ENCODE measurements around the gene STK16. TPM values are rescaled to one million over a fixed set of nuclear protein-coding genes. Genes with fewer than 3 reads are reported as not detected.
A peak's percentile ranks its signal among the peaks of the same experiment; 100 is the strongest.

STK16 gene
- total RNA-seq, 1 donor from 2014 or later = 19.1 TPM

DNA sequence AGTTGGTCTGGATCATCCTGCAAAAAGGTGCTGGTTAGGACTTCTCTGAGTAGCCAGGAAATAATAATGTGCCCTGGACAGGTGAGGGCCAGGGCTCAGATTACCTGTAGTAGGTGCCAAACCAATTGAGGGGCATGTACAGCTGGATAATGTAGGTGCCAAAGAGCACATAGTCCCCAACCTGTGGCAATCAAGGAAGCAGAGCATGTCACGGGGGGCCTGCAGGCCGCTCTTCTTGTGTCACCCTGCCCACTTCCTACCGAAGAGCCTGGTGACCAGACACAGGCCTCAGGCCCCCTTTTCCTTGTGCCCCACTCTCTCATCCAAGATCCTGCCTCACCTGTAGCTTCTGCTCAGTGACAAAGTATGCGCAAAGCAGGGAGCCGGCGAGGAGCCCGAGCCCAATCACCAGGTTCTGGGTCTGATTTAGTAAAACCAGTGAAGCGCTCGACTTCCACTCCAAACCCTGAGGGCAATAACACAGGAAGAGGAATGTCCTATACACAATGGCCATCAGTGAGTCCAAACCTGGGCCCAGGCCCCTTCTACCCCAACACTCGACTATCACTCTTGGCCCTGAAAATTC lies 31.7 kb upstream of the STK16 start:
- Mint-ChIP-seq H3K27ac (ENCODE audit: unreplicated experiment) (no peak overlapping the region), H3K9me3 (ENCODE audit: unreplicated experiment) (no peaks in the 10 kb centered on the region), H3K4me1 (ENCODE audit: low read depth, unreplicated experiment) (peaks cover 6% of the 10 kb centered on the region), H3K4me3 (ENCODE audit: unreplicated experiment) (no peak overlapping the region), H3K27me3 (ENCODE audit: low read depth, unreplicated experiment) (no peaks in the 10 kb centered on the region), H3K36me3 (ENCODE audit: low read depth, unreplicated experiment) (peaks cover 25% of the 10 kb centered on the region)
- H3K36me3 ChIP-seq (ENCODE audit: insufficient read depth, low read length) = peaks cover 7% of the 10 kb centered on the region
- peaks cover under 1% of the 10 kb centered on the region for H4K20me1 ChIP-seq (ENCODE audit: insufficient read depth, low read length)
- H3K9ac ChIP-seq (ENCODE audit: low read length) = no peak overlapping the region
- FAIRE-seq (no peak), DNase-seq (ENCODE audit: low read depth) (no peak)
- H3K9me3 ChIP-seq (ENCODE audit: insufficient read depth, low read depth, low read length) = no peaks in the 10 kb centered on the region
- H3K27ac ChIP-seq (ENCODE audit: low read depth, low read length) = no peak overlapping the region
- H3K4me1 ChIP-seq (ENCODE audit: insufficient read depth, low read length) = peaks cover 11% of the 10 kb centered on the region
- no peak overlapping the region for H3K4me3 ChIP-seq (ENCODE audit: insufficient read depth, low read depth, low read length)
- no peak overlapping the region for H3K4me2 ChIP-seq (ENCODE audit: low read length)
- TF ChIP-seq, protein P1, sequence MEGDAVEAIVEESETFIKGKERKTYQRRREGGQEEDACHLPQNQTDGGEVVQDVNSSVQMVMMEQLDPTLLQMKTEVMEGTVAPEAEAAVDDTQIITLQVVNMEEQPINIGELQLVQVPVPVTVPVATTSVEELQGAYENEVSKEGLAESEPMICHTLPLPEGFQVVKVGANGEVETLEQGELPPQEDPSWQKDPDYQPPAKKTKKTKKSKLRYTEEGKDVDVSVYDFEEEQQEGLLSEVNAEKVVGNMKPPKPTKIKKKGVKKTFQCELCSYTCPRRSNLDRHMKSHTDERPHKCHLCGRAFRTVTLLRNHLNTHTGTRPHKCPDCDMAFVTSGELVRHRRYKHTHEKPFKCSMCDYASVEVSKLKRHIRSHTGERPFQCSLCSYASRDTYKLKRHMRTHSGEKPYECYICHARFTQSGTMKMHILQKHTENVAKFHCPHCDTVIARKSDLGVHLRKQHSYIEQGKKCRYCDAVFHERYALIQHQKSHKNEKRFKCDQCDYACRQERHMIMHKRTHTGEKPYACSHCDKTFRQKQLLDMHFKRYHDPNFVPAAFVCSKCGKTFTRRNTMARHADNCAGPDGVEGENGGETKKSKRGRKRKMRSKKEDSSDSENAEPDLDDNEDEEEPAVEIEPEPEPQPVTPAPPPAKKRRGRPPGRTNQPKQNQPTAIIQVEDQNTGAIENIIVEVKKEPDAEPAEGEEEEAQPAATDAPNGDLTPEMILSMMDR (IDR thresholded peaks at IDR 0.05; ENCODE audit: insufficient read depth, low read depth, low read length) = no peak
- no peak for TF ChIP-seq EZH2 (IDR thresholded peaks at IDR 0.05; ENCODE audit: insufficient read depth, low read length)
- H2AFZ ChIP-seq (ENCODE audit: low read depth, low read length) = no peak overlapping the region
- peaks cover 8% of the 10 kb centered on the region for H3K79me2 ChIP-seq (ENCODE audit: insufficient read depth, low read length)
- no peaks in the 10 kb centered on the region for H3K27me3 ChIP-seq (ENCODE audit: insufficient read depth, low read length)

DNA sequence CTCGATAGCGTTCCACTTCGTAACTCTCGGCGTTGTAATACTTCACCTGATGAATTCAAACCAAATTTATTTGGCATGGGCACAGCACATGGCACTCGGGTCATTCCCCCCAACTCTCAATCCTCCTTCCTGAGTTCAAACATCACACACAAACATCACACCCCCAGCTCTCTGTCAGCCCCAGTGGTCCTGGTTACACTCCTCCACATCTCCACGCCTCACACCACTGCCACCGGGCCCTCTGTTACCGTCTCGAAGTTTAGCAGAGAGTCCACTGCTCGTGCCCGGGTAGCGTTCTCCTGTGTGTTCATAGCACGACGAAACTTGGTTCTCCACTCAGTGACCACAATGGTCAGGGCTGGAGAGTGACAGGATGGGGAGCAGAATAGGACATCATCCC lies 31.1 kb upstream of the STK16 start:
- Histone ChIP-seq H3K4me3 (ENCODE audit: insufficient read depth, low read depth, low read length) (no peak overlapping the region), H3K9me3 (ENCODE audit: insufficient read depth, low read depth, low read length) (no peaks in the 10 kb centered on the region), H3K4me2 (ENCODE audit: low read length) (no peak overlapping the region), H3K27ac (ENCODE audit: low read depth, low read length) (no peak overlapping the region), H3K4me1 (ENCODE audit: insufficient read depth, low read length) (peaks cover 17% of the 10 kb centered on the region), H4K20me1 (ENCODE audit: insufficient read depth, low read length) (peaks cover 1% of the 10 kb centered on the region), H3K36me3 (ENCODE audit: insufficient read depth, low read length) (peaks cover 7% of the 10 kb centered on the region), H2AFZ (ENCODE audit: low read depth, low read length) (no peak overlapping the region), H3K27me3 (ENCODE audit: insufficient read depth, low read length) (no peaks in the 10 kb centered on the region), H3K9ac (ENCODE audit: low read length) (no peak overlapping the region), H3K79me2 (ENCODE audit: insufficient read depth, low read length) (peaks cover 8% of the 10 kb centered on the region)
- Mint-ChIP-seq H3K4me1 (ENCODE audit: low read depth, unreplicated experiment) (peaks cover 6% of the 10 kb centered on the region), H3K27me3 (ENCODE audit: low read depth, unreplicated experiment) (no peaks in the 10 kb centered on the region), H3K9me3 (ENCODE audit: unreplicated experiment) (no peaks in the 10 kb centered on the region), H3K27ac (ENCODE audit: unreplicated experiment) (peak overlapping the region; percentile 4), H3K4me3 (ENCODE audit: unreplicated experiment) (no peak overlapping the region), H3K36me3 (ENCODE audit: low read depth, unreplicated experiment) (peaks cover 21% of the 10 kb centered on the region)
- TF ChIP-seq, protein P1 (IDR thresholded peaks at IDR 0.05; ENCODE audit: insufficient read depth, low read depth, low read length) = no peak
- TF ChIP-seq EZH2 (IDR thresholded peaks at IDR 0.05; ENCODE audit: insufficient read depth, low read length) = no peak
- no peak for DNase-seq (ENCODE audit: low read depth)
- no peak for FAIRE-seq

DNA sequence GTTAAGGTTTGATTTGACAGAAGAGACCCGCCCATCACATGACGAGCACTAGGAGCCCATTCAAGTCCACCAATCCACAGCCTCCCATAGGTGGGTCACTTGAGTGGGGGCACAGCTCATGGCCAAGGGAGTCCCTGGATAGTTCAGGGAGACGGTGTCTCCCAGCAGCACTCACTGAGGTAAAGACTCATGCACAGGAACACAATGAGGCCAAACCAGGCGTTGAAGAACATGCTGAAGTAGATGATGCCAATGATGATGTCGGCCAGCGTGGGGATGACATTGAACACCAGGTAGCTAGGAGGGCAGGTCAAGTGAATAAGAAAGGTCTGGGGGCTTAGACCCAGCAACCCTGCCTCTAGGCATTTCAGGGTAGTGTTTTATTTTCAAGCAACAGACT lies 30.5 kb upstream of the STK16 start:
- H3K27me3 ChIP-seq (ENCODE audit: insufficient read depth, low read length) = no peaks in the 10 kb centered on the region
- H3K4me1 ChIP-seq (ENCODE audit: insufficient read depth, low read length) = peaks cover 23% of the 10 kb centered on the region
- Mint-ChIP-seq H3K27ac (ENCODE audit: unreplicated experiment) (peak overlapping the region; percentile 9), H3K4me3 (ENCODE audit: unreplicated experiment) (no peak overlapping the region), H3K36me3 (ENCODE audit: low read depth, unreplicated experiment) (peaks cover 21% of the 10 kb centered on the region), H3K9me3 (ENCODE audit: unreplicated experiment) (no peaks in the 10 kb centered on the region), H3K27me3 (ENCODE audit: low read depth, unreplicated experiment) (no peaks in the 10 kb centered on the region), H3K4me1 (ENCODE audit: low read depth, unreplicated experiment) (peaks cover 6% of the 10 kb centered on the region)
- TF ChIP-seq, protein P1 (IDR thresholded peaks at IDR 0.05; ENCODE audit: insufficient read depth, low read depth, low read length) = no peak
- TF ChIP-seq EZH2 (IDR thresholded peaks at IDR 0.05; ENCODE audit: insufficient read depth, low read length) = no peak
- H2AFZ ChIP-seq (ENCODE audit: low read depth, low read length) = no peak overlapping the region
- DNase-seq (ENCODE audit: low read depth) (no peak), FAIRE-seq (no peak)
- H4K20me1 ChIP-seq (ENCODE audit: insufficient read depth, low read length) = peaks cover 8% of the 10 kb centered on the region
- H3K4me2 ChIP-seq (ENCODE audit: low read length) = no peak overlapping the region
- H3K36me3 ChIP-seq (ENCODE audit: insufficient read depth, low read length) = peaks cover 7% of the 10 kb centered on the region
- no peak overlapping the region for H3K9ac ChIP-seq (ENCODE audit: low read length)
- H3K79me2 ChIP-seq (ENCODE audit: insufficient read depth, low read length) = peaks cover 8% of the 10 kb centered on the region
- H3K27ac ChIP-seq (ENCODE audit: low read depth, low read length) = no peak overlapping the region
- H3K9me3 ChIP-seq (ENCODE audit: insufficient read depth, low read depth, low read length) = no peaks in the 10 kb centered on the region
- H3K4me3 ChIP-seq (ENCODE audit: insufficient read depth, low read depth, low read length) = no peak overlapping the region

Measured in astrocyte (in vitro differentiated cells and primary cell).